Measurements from ENCODE around the gene MACC1.
"Not testable (repeated sequence)": the region's sequence is repeated elsewhere in the genome, so short reads cannot be mapped to it uniquely, and the experiment has no call there.

The MACC1 gene

GRCh38 chr7:20208651-20209307 is 8.4 kb downstream of the MACC1 start:
- no peak for TF ChIP-seq CTCF (IDR thresholded peaks at IDR 0.05; ENCODE audit: low read depth, low read length, missing control alignments)
- no peak overlapping the region for H3K4me3 ChIP-seq (ENCODE audit: low read depth, low read length)
- DNase-seq (ENCODE audit: low read depth): no peak

- H3K4me3 ChIP-seq (ENCODE audit: low read depth, low read length); DNase-seq (ENCODE audit: low read depth): not testable (repeated sequence)
Measured at GRCh38 chr7:20207811-20208210, 9.4 kb downstream of the MACC1 start.

- no peak overlapping the region for H3K4me3 ChIP-seq (ENCODE audit: low read depth, low read length)
- TF ChIP-seq CTCF (IDR thresholded peaks at IDR 0.05; ENCODE audit: low read depth, low read length, missing control alignments): no peak
- no peak for DNase-seq (ENCODE audit: low read depth)
Measured at GRCh38 chr7:20206104-20206896, 10.9 kb downstream of the MACC1 start.

- no peak for TF ChIP-seq CTCF (IDR thresholded peaks at IDR 0.05; ENCODE audit: low read depth, low read length, missing control alignments)
- DNase-seq (ENCODE audit: low read depth): no peak
Measured at GRCh38 chr7:20203316-20203715, 13.9 kb downstream of the MACC1 start.

GRCh38 chr7:20201380-20201779 is 15.8 kb downstream of the MACC1 start:
- DNase-seq (ENCODE audit: low read depth): no peak
- H3K4me3 ChIP-seq (ENCODE audit: low read depth, low read length): no peak overlapping the region
- TF ChIP-seq CTCF (IDR thresholded peaks at IDR 0.05; ENCODE audit: low read depth, low read length, missing control alignments): no peak

More at GRCh38 chr7:20203316-20203715, 13.9 kb downstream of the MACC1 start:
- H3K4me3 ChIP-seq (ENCODE audit: low read depth, low read length): no peak overlapping the region

- H3K4me3 ChIP-seq (ENCODE audit: low read depth, low read length): no peak overlapping the region
- DNase-seq (ENCODE audit: low read depth): no peak
- TF ChIP-seq CTCF (IDR thresholded peaks at IDR 0.05; ENCODE audit: low read depth, low read length, missing control alignments): no peak
Measured at GRCh38 chr7:20200971-20201370, 16.2 kb downstream of the MACC1 start.

- no peak overlapping the region for H3K4me3 ChIP-seq (ENCODE audit: low read depth, low read length)
- no peak for DNase-seq (ENCODE audit: low read depth)
- TF ChIP-seq CTCF (IDR thresholded peaks at IDR 0.05; ENCODE audit: low read depth, low read length, missing control alignments): no peak
Measured at GRCh38 chr7:20200361-20200760, 16.8 kb downstream of the MACC1 start.

Measured in GM12864 (cell line).